Liver (tissue), 9 donors: Measurements from ENCODE around the gene BTBD19. TPM values are rescaled to one million over a fixed set of nuclear protein-coding genes. Genes with fewer than 3 reads are reported as not detected.

Experiments
- DNase-seq: peaks from one replicate; pipeline ENCODE4 v3.0.0-alpha.2; 2017; ENCODE audit warnings: low spot score
- H3K27ac ChIP-seq, 2 donors: one replicate each; pipeline ENCODE4 v1.7.0; 2013; ENCODE audit warnings: inconsistent platforms in 2 of 2, low read length in 2 of 2, control low read depth in 1 of 2, low read depth in 1 of 2, mild to moderate bottlenecking in 1 of 2
- H3K27me3 ChIP-seq, 4 donors: one replicate each; pipeline versions ENCODE4 v1.6.1 to v1.7.0; 2013; ENCODE audit warnings: low read length in 3 of 4, inconsistent platforms in 1 of 4, mild to moderate bottlenecking in 1 of 4, moderate library complexity in 1 of 4; ENCODE audit not compliant: control insufficient read depth in 4 of 4, insufficient read depth in 4 of 4
- H3K36me3 ChIP-seq, 4 donors: one replicate each; pipeline versions ENCODE4 v1.6.1 to v1.7.0; 2013; ENCODE audit warnings: low read length in 3 of 4, mild to moderate bottlenecking in 3 of 4, low read depth in 1 of 4, moderate library complexity in 1 of 4; ENCODE audit not compliant: control insufficient read depth in 4 of 4, insufficient read depth in 3 of 4
- H3K4me1 ChIP-seq, 4 donors: one replicate each; pipeline versions ENCODE4 v1.6.1 to v1.7.0; 2013; ENCODE audit warnings: low read length in 3 of 4, mild to moderate bottlenecking in 3 of 4, moderate library complexity in 1 of 4; ENCODE audit not compliant: control insufficient read depth in 4 of 4, insufficient read depth in 4 of 4
- H3K4me3 ChIP-seq, 3 donors: one replicate each; pipeline versions ENCODE4 v1.6.1 to v1.7.0; 2013; ENCODE audit warnings: low read length in 3 of 3, control low read depth in 1 of 3, low read depth in 1 of 3, mild to moderate bottlenecking in 1 of 3
- H3K9ac ChIP-seq, 2 donors: one replicate each; pipeline ENCODE4 v1.7.0; 2013; ENCODE audit warnings: low read length in 2 of 2, mild to moderate bottlenecking in 2 of 2, moderate library complexity in 2 of 2, control low read depth in 1 of 2, low read depth in 1 of 2
- H3K9me3 ChIP-seq, 4 donors: one replicate each; pipeline versions ENCODE4 v1.6.1 to v1.7.0; 2013; ENCODE audit warnings: low read length in 3 of 4; ENCODE audit not compliant: control insufficient read depth in 4 of 4
- EGR1 ChIP-seq, 2 donors: IDR thresholded peaks; 2 replicates each; pipeline ENCODE4 v1.6.1; 2016 to 2018; ENCODE audit warnings: antibody characterized with exemption in 2 of 2, low read depth in 2 of 2
- FOXA1 ChIP-seq: IDR thresholded peaks from 2 replicates; pipeline ENCODE4 v1.6.1; 2016; ENCODE audit warnings: antibody characterized with exemption
- FOXA2 ChIP-seq: IDR thresholded peaks from 2 replicates; pipeline ENCODE4 v1.6.1; 2016; ENCODE audit warnings: antibody characterized with exemption
- GABPA ChIP-seq, 2 donors: IDR thresholded peaks in 1 of 2; conservative IDR thresholded peaks in 1 of 2; 2 replicates each; pipeline ENCODE4 v1.6.1; 2016; ENCODE audit warnings: antibody characterized with exemption in 2 of 2, mild to moderate bottlenecking in 1 of 2, moderate library complexity in 1 of 2
- HNF4A ChIP-seq, 2 donors: conservative IDR thresholded peaks; 2 replicates each; pipeline ENCODE4 v1.6.1; 2016; ENCODE audit warnings: antibody characterized with exemption in 2 of 2, mild to moderate bottlenecking in 2 of 2
- HNF4G ChIP-seq: IDR thresholded peaks from 2 replicates; pipeline ENCODE4 v1.6.1; 2016; ENCODE audit warnings: antibody characterized with exemption
- JUND ChIP-seq, 2 donors: IDR thresholded peaks; 2 replicates each; pipeline ENCODE4 v1.6.1; 2016; ENCODE audit warnings: antibody characterized with exemption in 2 of 2
- NR2F2 ChIP-seq: IDR thresholded peaks from 2 replicates; pipeline ENCODE4 v1.6.1; 2016; ENCODE audit warnings: antibody characterized with exemption
- RAD21 ChIP-seq, 2 donors: IDR thresholded peaks; 2 replicates each; pipeline ENCODE4 v1.6.1; 2016; ENCODE audit warnings: antibody characterized with exemption in 2 of 2, mild to moderate bottlenecking in 2 of 2
- SP1 ChIP-seq: IDR thresholded peaks from 2 replicates; pipeline ENCODE4 v1.6.1; 2018; ENCODE audit warnings: antibody characterized with exemption, mild to moderate bottlenecking
- TAF1 ChIP-seq: conservative IDR thresholded peaks from 2 replicates; pipeline ENCODE4 v1.6.1; 2016; ENCODE audit warnings: antibody characterized with exemption, mild to moderate bottlenecking
- YY1 ChIP-seq: IDR thresholded peaks from 2 replicates; pipeline ENCODE4 v1.6.1; 2016; ENCODE audit warnings: antibody characterized with exemption, mild to moderate bottlenecking
- WGBS: extraction: QIAGEN DNeasy Blood & Tissue Kit; methylation state at CpG from one replicate; pipeline ENCODE4 v1.1.7; 2013; 5-methylcytosine and 5-hydroxymethylcytosine counted together
- polyA plus RNA-seq, 2 donors: library from polyadenylated mRNA; stranded (reverse) in 1 of 2; unstranded in 1 of 2; fragments of 200-250 nt in 1 of 2; fragments of >200 nt in 1 of 2; fragmentation: Nextera tagmentation in 1 of 2; extraction: Ambion mirVana in 1 of 2; gene quantifications; one replicate each; pipeline versions ENCODE4 v1.2.1 to v1.2.3, GENCODE V29; 2013 to 2015
- total RNA-seq, 2 donors: library from RNA; depleted of rRNA; stranded (reverse); fragments of >200 nt; gene quantifications; one replicate each; pipeline ENCODE4 v1.2.3, GENCODE V29; 2014
- TF ChIP-seq, protein P1 (sequence below): IDR thresholded peaks from 2 replicates; pipeline ENCODE4 v1.6.1; 2016; ENCODE audit warnings: antibody characterized with exemption
- TF ChIP-seq, protein P2 (sequence below): fragments of 150-350 bp; IDR thresholded peaks from 2 replicates; pipeline ENCODE4 v1.5.1; 2017; ENCODE audit warnings: improper control_type of control experiment, low read depth, low read length; ENCODE audit not compliant: missing input control
- TF ChIP-seq, protein P3 (sequence below): IDR thresholded peaks from 2 replicates; pipeline ENCODE4 v1.6.1; 2016; ENCODE audit warnings: antibody characterized with exemption, mild to moderate bottlenecking
- TF ChIP-seq, protein P4 (sequence below): IDR thresholded peaks from 2 replicates; pipeline ENCODE4 v1.6.1; 2016; ENCODE audit warnings: antibody characterized with exemption
- TF ChIP-seq, protein P5 (sequence below): IDR thresholded peaks from 2 replicates; pipeline ENCODE4 v1.6.1; 2016; ENCODE audit warnings: antibody characterized with exemption
- donor health status: healthy.
- donor health status: healthy.
- donor health status: healthy.
- donor health status: healthy.
- donor health status: healthy.

Gene BTBD19
- total and polyA plus RNA-seq, 4 donors, result 1.3 to 3.1 (median 2.6) TPM

DNA sequence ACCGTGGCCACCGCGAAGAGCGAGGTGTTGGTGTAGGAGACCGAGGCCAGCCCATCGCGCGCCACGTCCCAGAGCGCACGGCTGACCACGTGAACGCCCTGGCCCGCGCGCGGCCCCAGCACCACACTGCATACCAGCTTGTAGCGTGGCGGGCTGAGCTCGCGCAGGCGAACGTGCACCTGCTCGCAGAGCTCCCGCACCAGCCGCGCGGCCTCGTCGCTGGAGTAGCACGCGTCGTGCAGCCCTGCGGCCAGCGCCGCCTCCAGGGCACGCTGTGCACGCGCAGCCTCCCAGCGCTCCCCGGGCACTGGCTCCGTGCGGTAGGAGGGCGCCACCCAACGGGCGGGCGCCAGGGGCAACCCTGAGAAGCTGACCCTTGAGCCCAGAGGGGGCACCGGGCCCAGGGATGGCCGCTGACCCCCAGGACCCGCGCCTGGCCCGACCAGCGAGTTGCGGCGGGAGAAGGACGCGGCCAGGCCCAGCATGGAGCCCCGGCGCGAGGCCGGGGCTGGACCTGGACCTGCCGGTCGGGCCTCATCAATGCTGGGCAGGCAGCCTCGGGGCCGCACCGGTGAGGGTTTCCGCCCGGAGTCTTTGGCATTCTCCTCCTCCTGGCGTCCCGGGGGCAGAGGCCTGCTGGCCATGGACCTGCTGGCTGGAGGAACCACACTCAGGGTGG lies 2.2 kb upstream of the BTBD19 start:
- peaks cover 15 to 46% (median 39%) of the 10 kb centered on the region in 4 donors for H3K4me1 ChIP-seq
- TF ChIP-seq FOXA2, result no peak
- H3K27me3 ChIP-seq, result no peaks in the 10 kb centered on the region
- DNase-seq, result no peak
- H3K4me3 ChIP-seq, result no peak overlapping the region
- H3K9me3 ChIP-seq, result no peaks in the 10 kb centered on the region
- H3K36me3 ChIP-seq, result peaks cover 0 to 8% (median 8%) of the 10 kb centered on the region in 4 donors
- WGBS, result 93% methylated on average over 70 of the region's 70 CpGs
- peak overlapping the region; percentile 95 to 98 for H3K27ac ChIP-seq
- peak overlapping the region in 1 of 2 donors; percentile 40 for H3K9ac ChIP-seq

DNA sequence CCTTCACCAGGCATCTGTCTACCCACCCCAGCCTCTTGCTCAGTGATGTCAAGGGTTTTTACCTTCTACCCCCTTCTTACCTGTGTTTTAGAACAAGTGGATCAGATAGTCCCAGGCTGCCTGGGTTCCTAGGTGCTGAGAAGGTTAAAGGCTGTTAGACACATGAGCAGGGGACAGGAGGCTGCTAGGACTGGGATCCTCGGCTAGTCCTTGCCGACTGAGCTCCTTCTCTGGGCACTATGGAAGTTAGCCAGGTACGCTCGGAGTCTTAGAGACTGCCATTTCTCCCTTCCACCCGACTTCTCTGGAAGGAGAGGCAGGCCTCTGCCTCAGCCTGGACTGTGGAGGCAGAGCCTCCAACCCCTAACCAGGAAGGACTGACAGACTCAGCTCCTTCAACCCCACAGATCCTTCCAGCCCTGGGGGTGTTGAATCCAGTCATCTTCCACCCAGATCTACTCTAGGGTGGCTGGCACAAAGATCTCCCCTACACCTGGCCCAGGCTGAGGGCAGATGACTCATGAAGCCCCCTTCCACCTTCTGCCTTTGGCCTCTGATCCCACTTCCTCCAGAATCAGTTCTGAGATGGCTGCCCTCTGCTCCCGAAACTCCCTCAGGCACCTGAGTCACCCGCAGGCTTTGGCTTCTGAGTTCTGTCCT lies 1.5 kb upstream of the BTBD19 start, which contains the start of gene DYNLT4:
Gene DYNLT4, minus strand, starts transcription at position 648 of the 660 bp plus-strand sequence. CDS start 683 bp downstream, outside the sequence.
- Histone ChIP-seq H3K9me3 (no peaks in the 10 kb centered on the region), H3K4me1 (peaks cover 15 to 47% (median 39%) of the 10 kb centered on the region in 4 donors), H3K27me3 (no peaks in the 10 kb centered on the region), H3K36me3 (peaks cover 0 to 8% (median 7%) of the 10 kb centered on the region in 4 donors), H3K4me3 (no peak within 1 kb of the TSS), H3K27ac (peak within 1 kb of the TSS; percentile 95 to 98), H3K9ac (peak within 1 kb of the TSS; percentile 53 to 65)
- TF ChIP-seq HNF4A (conservative IDR thresholded peaks at IDR 0.05), result peak in 1 of 2 donors; percentile 63
- peak; percentile 10 for TF ChIP-seq HNF4G
- peak; percentile 74 for TF ChIP-seq NR2F2
- peak; percentile 93 for TF ChIP-seq TAF1
- no peak for TF ChIP-seq SP1
- peak; percentile 33 for DNase-seq
- WGBS, result 54% methylated on average over 7 of the region's 7 CpGs

DNA sequence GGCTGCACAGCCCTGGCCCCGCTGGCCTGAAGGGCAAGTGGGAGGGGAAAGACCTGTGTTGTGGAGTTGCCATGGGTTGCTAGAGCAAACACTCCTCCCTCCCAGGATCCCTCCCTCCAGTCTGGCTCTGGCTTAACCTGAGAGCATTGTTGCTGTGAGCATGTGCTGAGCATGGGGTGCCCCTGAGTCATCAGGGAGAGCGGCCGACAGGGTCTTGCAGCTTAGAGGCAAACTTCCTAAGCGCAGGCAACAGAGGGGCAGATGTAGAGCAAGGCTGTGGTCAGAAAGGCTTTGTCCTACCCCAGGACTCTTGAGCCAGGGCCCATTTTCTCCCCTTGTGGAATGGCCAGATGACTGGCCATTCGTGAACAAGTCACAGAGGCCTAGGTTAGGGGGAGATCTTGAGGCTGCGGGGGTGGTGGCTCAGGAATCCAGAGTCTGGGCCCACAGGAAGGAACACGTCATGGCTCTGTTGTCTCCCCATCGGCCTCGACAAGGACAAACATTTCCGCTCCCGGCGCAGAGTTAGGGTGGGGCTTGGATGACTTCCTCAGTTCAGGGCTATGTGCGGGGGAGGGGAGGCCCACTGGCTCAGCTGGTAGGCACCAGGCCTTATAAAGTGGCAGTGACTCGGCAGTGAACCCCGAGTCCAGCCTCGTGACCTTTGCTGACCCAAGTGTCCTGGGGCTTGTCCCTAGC lies 810 bp upstream of the BTBD19 start:
- Histone ChIP-seq H3K4me1 (peaks cover 15 to 46% (median 37%) of the 10 kb centered on the region in 4 donors), H3K4me3 (no peak overlapping the region), H3K36me3 (peaks cover 0 to 8% (median 7%) of the 10 kb centered on the region in 4 donors), H3K27me3 (no peaks in the 10 kb centered on the region), H3K27ac (peak overlapping the region; percentile 95 to 98), H3K9me3 (no peaks in the 10 kb centered on the region), H3K9ac (peak overlapping the region; percentile 51 to 53)
- 3% methylated on average over 16 of the region's 16 CpGs for WGBS
- peak; percentile 85 for DNase-seq
- TF ChIP-seq, protein P1, sequence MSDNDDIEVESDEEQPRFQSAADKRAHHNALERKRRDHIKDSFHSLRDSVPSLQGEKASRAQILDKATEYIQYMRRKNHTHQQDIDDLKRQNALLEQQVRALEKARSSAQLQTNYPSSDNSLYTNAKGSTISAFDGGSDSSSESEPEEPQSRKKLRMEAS, result peak; percentile 97
- TF ChIP-seq FOXA1, result no peak
- peak in 1 of 2 donors; percentile 32 for TF ChIP-seq RAD21 (IDR thresholded peaks at IDR 0.05)
- TF ChIP-seq TAF1, result peak; percentile 4
- TF ChIP-seq, protein P2, sequence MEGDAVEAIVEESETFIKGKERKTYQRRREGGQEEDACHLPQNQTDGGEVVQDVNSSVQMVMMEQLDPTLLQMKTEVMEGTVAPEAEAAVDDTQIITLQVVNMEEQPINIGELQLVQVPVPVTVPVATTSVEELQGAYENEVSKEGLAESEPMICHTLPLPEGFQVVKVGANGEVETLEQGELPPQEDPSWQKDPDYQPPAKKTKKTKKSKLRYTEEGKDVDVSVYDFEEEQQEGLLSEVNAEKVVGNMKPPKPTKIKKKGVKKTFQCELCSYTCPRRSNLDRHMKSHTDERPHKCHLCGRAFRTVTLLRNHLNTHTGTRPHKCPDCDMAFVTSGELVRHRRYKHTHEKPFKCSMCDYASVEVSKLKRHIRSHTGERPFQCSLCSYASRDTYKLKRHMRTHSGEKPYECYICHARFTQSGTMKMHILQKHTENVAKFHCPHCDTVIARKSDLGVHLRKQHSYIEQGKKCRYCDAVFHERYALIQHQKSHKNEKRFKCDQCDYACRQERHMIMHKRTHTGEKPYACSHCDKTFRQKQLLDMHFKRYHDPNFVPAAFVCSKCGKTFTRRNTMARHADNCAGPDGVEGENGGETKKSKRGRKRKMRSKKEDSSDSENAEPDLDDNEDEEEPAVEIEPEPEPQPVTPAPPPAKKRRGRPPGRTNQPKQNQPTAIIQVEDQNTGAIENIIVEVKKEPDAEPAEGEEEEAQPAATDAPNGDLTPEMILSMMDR, result no peak
- TF ChIP-seq HNF4A (conservative IDR thresholded peaks at IDR 0.05), result peak in 1 of 2 donors; percentile 83
- TF ChIP-seq, protein P3, sequence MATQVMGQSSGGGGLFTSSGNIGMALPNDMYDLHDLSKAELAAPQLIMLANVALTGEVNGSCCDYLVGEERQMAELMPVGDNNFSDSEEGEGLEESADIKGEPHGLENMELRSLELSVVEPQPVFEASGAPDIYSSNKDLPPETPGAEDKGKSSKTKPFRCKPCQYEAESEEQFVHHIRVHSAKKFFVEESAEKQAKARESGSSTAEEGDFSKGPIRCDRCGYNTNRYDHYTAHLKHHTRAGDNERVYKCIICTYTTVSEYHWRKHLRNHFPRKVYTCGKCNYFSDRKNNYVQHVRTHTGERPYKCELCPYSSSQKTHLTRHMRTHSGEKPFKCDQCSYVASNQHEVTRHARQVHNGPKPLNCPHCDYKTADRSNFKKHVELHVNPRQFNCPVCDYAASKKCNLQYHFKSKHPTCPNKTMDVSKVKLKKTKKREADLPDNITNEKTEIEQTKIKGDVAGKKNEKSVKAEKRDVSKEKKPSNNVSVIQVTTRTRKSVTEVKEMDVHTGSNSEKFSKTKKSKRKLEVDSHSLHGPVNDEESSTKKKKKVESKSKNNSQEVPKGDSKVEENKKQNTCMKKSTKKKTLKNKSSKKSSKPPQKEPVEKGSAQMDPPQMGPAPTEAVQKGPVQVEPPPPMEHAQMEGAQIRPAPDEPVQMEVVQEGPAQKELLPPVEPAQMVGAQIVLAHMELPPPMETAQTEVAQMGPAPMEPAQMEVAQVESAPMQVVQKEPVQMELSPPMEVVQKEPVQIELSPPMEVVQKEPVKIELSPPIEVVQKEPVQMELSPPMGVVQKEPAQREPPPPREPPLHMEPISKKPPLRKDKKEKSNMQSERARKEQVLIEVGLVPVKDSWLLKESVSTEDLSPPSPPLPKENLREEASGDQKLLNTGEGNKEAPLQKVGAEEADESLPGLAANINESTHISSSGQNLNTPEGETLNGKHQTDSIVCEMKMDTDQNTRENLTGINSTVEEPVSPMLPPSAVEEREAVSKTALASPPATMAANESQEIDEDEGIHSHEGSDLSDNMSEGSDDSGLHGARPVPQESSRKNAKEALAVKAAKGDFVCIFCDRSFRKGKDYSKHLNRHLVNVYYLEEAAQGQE, result peak; percentile 89
- TF ChIP-seq EGR1 (IDR thresholded peaks at IDR 0.05; ENCODE audit: low read depth in 2 of 2), result peak; percentile 46 to 79
- no peak for TF ChIP-seq FOXA2
- TF ChIP-seq SP1, result peak; percentile 80
- no peak for TF ChIP-seq HNF4G
- TF ChIP-seq, protein P4, sequence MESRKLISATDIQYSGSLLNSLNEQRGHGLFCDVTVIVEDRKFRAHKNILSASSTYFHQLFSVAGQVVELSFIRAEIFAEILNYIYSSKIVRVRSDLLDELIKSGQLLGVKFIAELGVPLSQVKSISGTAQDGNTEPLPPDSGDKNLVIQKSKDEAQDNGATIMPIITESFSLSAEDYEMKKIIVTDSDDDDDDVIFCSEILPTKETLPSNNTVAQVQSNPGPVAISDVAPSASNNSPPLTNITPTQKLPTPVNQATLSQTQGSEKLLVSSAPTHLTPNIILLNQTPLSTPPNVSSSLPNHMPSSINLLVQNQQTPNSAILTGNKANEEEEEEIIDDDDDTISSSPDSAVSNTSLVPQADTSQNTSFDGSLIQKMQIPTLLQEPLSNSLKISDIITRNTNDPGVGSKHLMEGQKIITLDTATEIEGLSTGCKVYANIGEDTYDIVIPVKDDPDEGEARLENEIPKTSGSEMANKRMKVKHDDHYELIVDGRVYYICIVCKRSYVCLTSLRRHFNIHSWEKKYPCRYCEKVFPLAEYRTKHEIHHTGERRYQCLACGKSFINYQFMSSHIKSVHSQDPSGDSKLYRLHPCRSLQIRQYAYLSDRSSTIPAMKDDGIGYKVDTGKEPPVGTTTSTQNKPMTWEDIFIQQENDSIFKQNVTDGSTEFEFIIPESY, result peak; percentile 47
- TF ChIP-seq NR2F2, result peak; percentile 87
- peak; percentile 91 for TF ChIP-seq YY1
- TF ChIP-seq, protein P5, sequence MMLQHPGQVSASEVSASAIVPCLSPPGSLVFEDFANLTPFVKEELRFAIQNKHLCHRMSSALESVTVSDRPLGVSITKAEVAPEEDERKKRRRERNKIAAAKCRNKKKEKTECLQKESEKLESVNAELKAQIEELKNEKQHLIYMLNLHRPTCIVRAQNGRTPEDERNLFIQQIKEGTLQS, result peak; percentile 74
- peak; percentile 90 to 93 for TF ChIP-seq JUND (IDR thresholded peaks at IDR 0.05)
- TF ChIP-seq GABPA (IDR thresholded peaks at IDR 0.05 in 1 of 2, conservative IDR thresholded peaks at IDR 0.05 in 1 of 2), result peak in 1 of 2 donors; percentile 59
